ENCODE data around the gene PLPP1. TPM values are rescaled to one million over a fixed set of nuclear protein-coding genes. Genes with fewer than 3 reads are reported as not detected.

The PLPP1 gene
- total RNA-seq, 1 experiment from 2014 or later = 10.5 TPM

DNA sequence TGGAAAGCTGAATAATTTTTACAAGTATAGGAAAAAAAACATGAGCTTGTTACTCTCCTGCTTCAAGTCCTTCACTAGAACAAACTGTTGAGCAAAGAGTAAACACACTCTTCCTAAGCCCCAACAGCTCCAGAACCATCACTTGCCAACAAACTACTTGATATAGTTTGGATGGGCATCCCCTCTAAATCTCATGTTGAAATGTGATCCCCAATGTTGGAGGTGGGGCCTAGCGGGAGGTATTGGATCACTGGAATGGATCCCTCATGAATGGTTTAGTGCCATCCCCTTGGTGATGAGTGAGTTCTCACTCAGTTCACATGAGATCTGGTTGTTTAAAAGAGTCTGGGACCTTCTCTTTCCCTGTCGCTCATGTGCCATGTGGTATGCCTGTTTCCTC, 82.8 kb downstream of the PLPP1 start:
- TF ChIP-seq FOSL1 (IDR thresholded peaks at IDR 0.05; ENCODE audit: low read depth) = no peak
- no peak for TF ChIP-seq EGR1 (IDR thresholded peaks at IDR 0.05; ENCODE audit: low read depth)
- no peak for TF ChIP-seq POLR2A (IDR thresholded peaks at IDR 0.05; ENCODE audit: borderline replicate concordance, extremely low read depth, insufficient read depth, insufficient read length)
- ChIA-PET CTCF (no interaction called here), POLR2A (no interaction called here), RAD21 (ENCODE audit: low non-redundant PET in 1 of 2, low total read pairs in 2 of 2, uncharacterized antibody in 2 of 2, unreplicated experiment in 2 of 2) (no interaction called here)
- Histone ChIP-seq H3K4me1 (ENCODE audit: control insufficient read depth in 1 of 2, insufficient read depth in 2 of 2, low read length in 2 of 2) (peaks cover 3 to 11% of the 10 kb centered on the region in 2 experiments; a peak in 2 of 4 replicates), H3K9me2 (ENCODE audit: insufficient read depth) (no peaks in the 10 kb centered on the region; the same call in 1 of the 2 replicates), H3K4me3 (replicated peaks in 1 of 2; ENCODE audit: low read depth in 1 of 2, low read length in 2 of 2) (no peak overlapping the region), H3K4me2 (ENCODE audit: low read length) (no peak overlapping the region), H2AFZ (ENCODE audit: low read depth, low read length, poor library complexity, severe bottlenecking) (no peak overlapping the region), H3K9ac (ENCODE audit: low read length) (no peak overlapping the region), H3K9me3 (ENCODE audit: control insufficient read depth in 1 of 2, insufficient read depth in 1 of 2, low read depth in 1 of 2, low read length in 2 of 2) (no peaks in the 10 kb centered on the region), H3K27ac (ENCODE audit: low read depth, low read length) (no peak overlapping the region), H4K20me1 (ENCODE audit: insufficient read depth) (no peaks in the 10 kb centered on the region), H3K36me3 (ENCODE audit: control insufficient read depth in 1 of 2, insufficient read depth in 2 of 2, low read length in 2 of 2) (no peaks in the 10 kb centered on the region), H3K27me3 (ENCODE audit: insufficient read depth, low read length) (no peaks in the 10 kb centered on the region), H3K79me2 (ENCODE audit: insufficient read depth, low read length) (no peaks in the 10 kb centered on the region)
- DNase-seq (ENCODE audit: low read depth, low spot score) (no peak), ATAC-seq (no peak)
- no TSS peak for BruUV-seq (replicated peaks)
- intact Hi-C loops (cut with micrococcal nuclease) = no loop called here

DNA sequence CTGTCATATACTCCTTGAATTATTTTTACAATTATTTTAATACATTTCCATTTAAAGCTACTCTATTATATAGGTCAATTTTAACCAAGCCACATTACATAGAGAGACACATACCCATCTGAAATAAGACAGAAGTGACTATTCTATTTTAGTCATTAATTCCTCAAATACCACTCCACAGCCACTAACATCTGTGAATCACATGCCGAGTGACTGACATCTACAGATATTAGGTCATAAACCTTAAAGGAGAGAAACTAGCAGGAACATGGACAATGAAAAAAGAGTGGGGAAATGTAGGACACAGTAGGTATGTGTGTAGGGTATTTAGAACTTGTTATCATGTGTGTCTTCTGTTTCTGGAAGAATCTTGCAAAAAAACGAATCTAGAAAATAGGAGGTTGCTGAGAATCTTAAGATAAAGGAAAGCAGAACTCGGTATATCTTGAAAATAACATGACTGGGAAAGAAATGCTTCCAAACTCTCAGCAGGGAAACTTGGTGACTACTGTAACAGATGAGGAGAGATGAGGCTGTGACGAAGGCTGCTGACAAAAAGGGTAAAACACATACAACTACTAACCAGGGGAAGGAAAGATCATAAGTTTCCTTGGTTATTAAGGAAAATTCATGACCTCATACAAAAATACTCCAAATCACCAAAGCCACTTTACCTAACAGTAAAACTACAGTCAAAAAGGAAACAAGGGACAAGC, 84.6 kb downstream of the PLPP1 start:
- ChIA-PET CTCF (no interaction called here), POLR2A (no interaction called here), RAD21 (ENCODE audit: low non-redundant PET in 1 of 2, low total read pairs in 2 of 2, uncharacterized antibody in 2 of 2, unreplicated experiment in 2 of 2) (no interaction called here)
- Histone ChIP-seq H3K4me2 (ENCODE audit: low read length) (no peak overlapping the region), H3K4me1 (ENCODE audit: control insufficient read depth in 1 of 2, insufficient read depth in 2 of 2, low read length in 2 of 2) (no peaks in the 10 kb centered on the region), H3K27ac (ENCODE audit: low read depth, low read length) (no peak overlapping the region), H3K27me3 (ENCODE audit: insufficient read depth, low read length) (no peaks in the 10 kb centered on the region), H4K20me1 (ENCODE audit: insufficient read depth) (no peaks in the 10 kb centered on the region), H3K9me3 (ENCODE audit: control insufficient read depth in 1 of 2, insufficient read depth in 1 of 2, low read depth in 1 of 2, low read length in 2 of 2) (no peaks in the 10 kb centered on the region), H2AFZ (ENCODE audit: low read depth, low read length, poor library complexity, severe bottlenecking) (no peak overlapping the region), H3K4me3 (replicated peaks in 1 of 2; ENCODE audit: low read depth in 1 of 2, low read length in 2 of 2) (no peak overlapping the region), H3K36me3 (ENCODE audit: control insufficient read depth in 1 of 2, insufficient read depth in 2 of 2, low read length in 2 of 2) (no peaks in the 10 kb centered on the region), H3K9ac (ENCODE audit: low read length) (no peak overlapping the region), H3K79me2 (ENCODE audit: insufficient read depth, low read length) (no peaks in the 10 kb centered on the region), H3K9me2 (ENCODE audit: insufficient read depth) (no peaks in the 10 kb centered on the region)
- no peak for ATAC-seq
- intact Hi-C loops (cut with micrococcal nuclease) = no loop called here
- no peak for DNase-seq (ENCODE audit: low read depth, low spot score)
- no TSS peak for BruUV-seq (replicated peaks)
- no peak for TF ChIP-seq SRF (IDR thresholded peaks at IDR 0.05; ENCODE audit: low read depth)
- no peak for TF ChIP-seq MAX (IDR thresholded peaks at IDR 0.05)
- TF ChIP-seq SP1 (IDR thresholded peaks at IDR 0.05; ENCODE audit: low read depth) = no peak
- no peak for TF ChIP-seq ZNF274 (IDR thresholded peaks at IDR 0.05; ENCODE audit: low read depth, low read length)
- TF ChIP-seq REST (IDR thresholded peaks at IDR 0.05; ENCODE audit: low read depth) = no peak
- no peak for TF ChIP-seq YY1 (IDR thresholded peaks at IDR 0.05; ENCODE audit: extremely low read depth, insufficient replicate concordance, low read depth, low read length)
- no peak for TF ChIP-seq ELF1 (IDR thresholded peaks at IDR 0.05; ENCODE audit: borderline replicate concordance, low read depth)
- TF ChIP-seq JUND (IDR thresholded peaks at IDR 0.05) = no peak
- no peak for TF ChIP-seq ZFX (IDR thresholded peaks at IDR 0.05)
- no peak for TF ChIP-seq EGR1 (IDR thresholded peaks at IDR 0.05; ENCODE audit: low read depth)
- no peak for TF ChIP-seq SIN3A (IDR thresholded peaks at IDR 0.05; ENCODE audit: low read depth)
- no peak for TF ChIP-seq EZH2 (IDR thresholded peaks at IDR 0.05)
- TF ChIP-seq ZBTB33 (IDR thresholded peaks at IDR 0.05; ENCODE audit: extremely low read depth, insufficient replicate concordance, low read length) = no peak
- TF ChIP-seq CBX3 (IDR thresholded peaks at IDR 0.05; ENCODE audit: low read depth) = no peak

Measured in HCT116 (cell line).